Colonic mucosa (tissue), 4 donors: ENCODE data around the gene GTPBP6. TPM values are rescaled to one million over a fixed set of nuclear protein-coding genes. Genes with fewer than 3 reads are reported as not detected.

Experiments
- DNase-seq: peaks from one replicate; pipeline ENCODE4 v3.0.0-alpha.2; 2020
- H3K27ac ChIP-seq: fragments of 200-600 bp; one replicate; pipeline ENCODE4 v1.8.0; 2021
- H3K27me3 ChIP-seq: fragments of 200-600 bp; one replicate; pipeline ENCODE4 v1.8.0; 2021
- H3K36me3 ChIP-seq: fragments of 200-600 bp; one replicate; pipeline ENCODE4 v1.8.0; 2021
- H3K4me1 ChIP-seq: fragments of 200-600 bp; one replicate; pipeline ENCODE4 v1.8.0; 2021; ENCODE audit warnings: mild to moderate bottlenecking
- H3K4me3 ChIP-seq: fragments of 200-600 bp; one replicate; pipeline ENCODE4 v1.8.0; 2021
- H3K9ac ChIP-seq, 2 donors: one replicate each; pipeline ENCODE4 v1.7.0; 2013; ENCODE audit warnings: control low read depth in 2 of 2, low read depth in 2 of 2, low read length in 2 of 2
- H3K9me3 ChIP-seq: fragments of 200-600 bp; one replicate; pipeline ENCODE4 v1.8.0; 2021
- CTCF ChIP-seq: fragments of 200-600 bp; IDR thresholded peaks from one replicate; pipeline ENCODE4 v1.8.0; 2022; ENCODE audit warnings: antibody characterized with exemption, mild to moderate bottlenecking
- intact Hi-C: fragments of 100-400 bp; cut with DNase I; formaldehyde crosslinking; loops from one replicate; pipeline ENCODE4 v1.14.1; 2022
- total RNA-seq, 2 donors: library from RNA; stranded (reverse); fragmentation: NEBNext Ultra II Directional in 1 of 2; extraction: Animal tissue kit (Norgen Biotek cat#: 25700) in 1 of 2; gene quantifications; one replicate each; pipeline ENCODE4 v1.2.1, GENCODE V29; 2021
- donor health status: healthy.
- donor health status: DM: no; HTN: no; CAD: no.
- donor health status: DM: no; HTN: no; CAD: no.

Gene GTPBP6
- total RNA-seq = 10 to 100 TPM; 44.4 to 81.1 TPM

- H3K4me3 ChIP-seq = peak within 1 kb of the TSS; percentile 95
- H3K9me3 ChIP-seq = no peaks in the 10 kb centered on the region
- H3K27ac ChIP-seq = peak within 1 kb of the TSS; percentile 88
- peak within 1 kb of the TSS; percentile 87 to 99 for H3K9ac ChIP-seq
- peak; percentile 100 for DNase-seq
- peaks cover 8% of the 10 kb centered on the region for H3K4me1 ChIP-seq
- H3K36me3 ChIP-seq = peaks cover 5% of the 10 kb centered on the region
- intact Hi-C loops = no loop called here
- no peaks in the 10 kb centered on the region for H3K27me3 ChIP-seq
- TF ChIP-seq CTCF = no peak
Measured at GRCh38 chrX:318739-319578, at the start of gene GTPBP6. Gene GTPBP6 (minus strand): TSS chrX:318796. CDS start chrX:318787, 9 bp downstream.

GRCh38 chrX:367866-368265 is 49.3 kb upstream of the GTPBP6 start:
- no peak overlapping the region for H3K4me3 ChIP-seq
- intact Hi-C loops = no loop called here
- no peaks in the 10 kb centered on the region for H3K36me3 ChIP-seq
- no peak for DNase-seq
- TF ChIP-seq CTCF = no peak
- H3K4me1 ChIP-seq = no peaks in the 10 kb centered on the region
- H3K9ac ChIP-seq = no peak overlapping the region
- H3K9me3 ChIP-seq = no peaks in the 10 kb centered on the region
- H3K27ac ChIP-seq = no peak overlapping the region
- peaks cover 8% of the 10 kb centered on the region for H3K27me3 ChIP-seq

GRCh38 chrX:367349-367748 is 48.8 kb upstream of the GTPBP6 start:
- no peaks in the 10 kb centered on the region for H3K36me3 ChIP-seq
- intact Hi-C loops = no loop called here
- TF ChIP-seq CTCF = no peak
- H3K4me3 ChIP-seq = no peak overlapping the region
- H3K4me1 ChIP-seq = no peaks in the 10 kb centered on the region
- H3K9me3 ChIP-seq = no peaks in the 10 kb centered on the region
- no peak overlapping the region for H3K27ac ChIP-seq
- DNase-seq = no peak
- peaks cover 2% of the 10 kb centered on the region for H3K27me3 ChIP-seq
- no peak overlapping the region for H3K9ac ChIP-seq

- H3K9ac ChIP-seq = no peak overlapping the region
- intact Hi-C loops = no loop called here
- H3K36me3 ChIP-seq = no peaks in the 10 kb centered on the region
- H3K4me3 ChIP-seq = no peak overlapping the region
- no peaks in the 10 kb centered on the region for H3K9me3 ChIP-seq
- no peaks in the 10 kb centered on the region for H3K4me1 ChIP-seq
- no peak for TF ChIP-seq CTCF
- H3K27me3 ChIP-seq = no peaks in the 10 kb centered on the region
- no peak overlapping the region for H3K27ac ChIP-seq
- no peak for DNase-seq
Measured at GRCh38 chrX:363621-364375, 45.2 kb upstream of the GTPBP6 start.

- Histone ChIP-seq H3K4me3 (no peak overlapping the region), H3K36me3 (no peaks in the 10 kb centered on the region), H3K9ac (no peak overlapping the region), H3K27ac (no peak overlapping the region), H3K9me3 (no peaks in the 10 kb centered on the region), H3K27me3 (no peaks in the 10 kb centered on the region), H3K4me1 (no peaks in the 10 kb centered on the region)
- DNase-seq = no peak
- intact Hi-C loops = no loop called here
- no peak for TF ChIP-seq CTCF
Measured at GRCh38 chrX:362937-363620, 44.5 kb upstream of the GTPBP6 start.
